H54 (cell line): ENCODE measurements around the gene SYNDIG1.

ENCODE experiments used
- DNase-seq: peaks from one replicate; pipeline ENCODE4 v3.0.0; 2011; ENCODE audit warnings: low spot score, mixed read lengths; ENCODE audit not compliant: insufficient read length
- FAIRE-seq: peaks from 3 replicates; lab custom pipeline; 2011; peaks lifted over from hg19 to GRCh38; lab: Jason Lieb, UNC
- POLR2A ChIP-seq: IDR thresholded peaks from 2 replicates; pipeline ENCODE4 v1.6.1; 2011; ENCODE audit warnings: low read depth, mild to moderate bottlenecking, low read length

The SYNDIG1 gene

DNA sequence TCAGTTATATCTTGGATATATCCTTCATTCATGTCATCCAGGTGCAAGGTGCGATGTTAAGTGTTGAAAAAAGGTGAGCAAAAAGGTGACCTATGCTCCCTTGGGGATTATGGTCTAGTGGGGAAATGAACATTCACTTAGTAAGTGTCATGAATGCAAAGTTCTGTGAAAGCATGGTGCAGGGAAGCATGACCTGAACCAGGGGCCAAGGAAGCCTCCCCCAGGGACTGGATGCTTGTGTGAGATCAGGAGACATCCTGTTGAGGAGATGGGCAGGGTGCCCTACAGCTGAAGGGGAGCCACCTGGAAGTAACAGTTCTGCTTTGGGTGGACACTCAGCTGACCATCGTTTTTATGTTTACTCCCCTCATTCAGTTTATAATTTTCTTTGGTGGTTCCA lies 179.5 kb downstream of the SYNDIG1 start:
- FAIRE-seq (no peak), DNase-seq (no peak)
- TF ChIP-seq POLR2A: no peak

DNA sequence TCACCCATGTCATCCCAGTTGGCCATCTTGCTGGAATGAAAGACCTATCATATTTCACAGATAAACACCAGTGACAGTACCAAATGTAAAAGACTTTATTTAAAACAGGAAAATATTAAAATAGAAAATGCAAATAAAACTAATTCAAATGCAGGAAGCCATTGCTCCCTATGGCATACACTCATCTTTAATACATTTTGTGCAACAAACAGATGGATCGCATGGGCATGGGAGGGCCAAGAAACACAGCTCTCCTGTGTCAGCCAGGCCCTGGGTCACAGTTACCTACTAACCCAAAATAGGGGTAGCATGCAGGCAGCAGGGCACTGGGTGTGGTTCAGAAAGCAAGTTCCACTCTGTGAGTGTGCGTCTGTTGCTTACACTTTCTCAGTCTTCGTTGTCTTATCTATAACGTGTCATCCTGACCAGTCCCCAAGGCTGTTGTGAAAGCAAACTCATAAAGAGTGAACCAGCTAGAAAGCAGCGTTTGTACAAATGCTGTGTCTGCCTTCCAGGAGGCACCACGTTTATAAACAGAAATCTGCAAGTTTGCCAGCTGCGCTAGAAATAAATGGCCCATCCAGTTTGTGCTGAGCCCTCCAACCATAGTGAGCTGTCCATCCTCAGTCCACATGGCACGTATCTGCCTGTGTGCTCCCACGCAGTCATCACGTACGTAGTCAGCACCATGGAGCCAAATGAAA lies 180.5 kb downstream of the SYNDIG1 start:
- TF ChIP-seq POLR2A: no peak
- DNase-seq (no peak), FAIRE-seq (no peak)

DNA sequence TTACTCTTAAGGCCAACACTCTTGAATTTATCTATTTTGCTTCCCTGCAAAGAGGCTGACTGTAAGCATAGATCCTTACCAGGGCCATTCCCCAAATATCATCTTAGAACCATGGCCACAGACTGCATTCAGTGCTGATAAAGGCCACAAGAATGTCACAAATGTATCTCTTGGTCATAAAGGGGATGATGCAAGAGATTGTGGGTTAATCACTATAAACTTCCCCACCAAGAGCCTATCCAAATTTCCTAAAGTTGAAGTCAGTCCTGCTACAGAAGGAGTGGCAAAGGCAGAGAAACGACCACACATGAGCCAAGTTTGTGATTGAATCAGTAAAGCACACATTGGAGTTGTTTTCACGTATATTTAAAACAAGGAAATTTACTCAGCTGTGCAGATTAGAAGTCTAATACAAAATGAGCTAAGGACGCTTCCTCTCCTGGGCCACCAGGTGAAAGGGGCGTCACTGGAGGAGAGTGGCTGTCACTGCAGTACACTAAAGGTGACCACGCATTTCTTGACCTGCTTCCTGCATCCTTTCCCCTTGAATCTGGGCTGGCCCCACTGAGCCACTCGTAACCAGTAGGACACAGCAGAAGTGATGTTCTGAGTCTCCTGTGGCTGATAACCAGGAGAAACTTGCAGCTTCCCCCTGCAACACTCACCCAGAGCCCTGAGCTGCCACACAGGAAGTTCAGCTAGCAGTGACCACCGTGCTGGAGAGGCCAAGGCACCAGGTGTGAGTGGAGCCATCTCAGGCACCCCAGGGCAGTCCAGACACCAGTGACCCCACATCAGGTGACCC lies 181.9 kb downstream of the SYNDIG1 start:
- no peak for FAIRE-seq
- no peak for TF ChIP-seq POLR2A
- DNase-seq: peak; percentile 63

DNA sequence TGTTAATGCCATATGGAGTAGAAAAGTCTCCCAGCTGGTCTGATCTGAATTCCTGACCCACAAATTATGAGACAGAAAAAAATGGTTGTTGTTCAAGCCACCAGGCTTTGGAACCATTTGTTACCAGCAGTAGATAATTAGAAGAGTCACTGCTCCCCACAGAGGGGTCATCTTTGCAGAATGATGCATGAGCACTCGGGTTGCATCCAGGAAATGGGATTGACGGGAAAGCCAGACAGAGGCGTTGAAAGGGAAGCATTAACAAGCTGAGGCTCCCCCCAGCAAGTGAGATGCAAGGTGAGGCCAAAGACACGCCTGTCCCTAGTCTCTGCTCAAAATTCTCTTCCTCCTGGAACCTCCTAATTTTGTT lies 182.5 kb downstream of the SYNDIG1 start:
- no peak for TF ChIP-seq POLR2A
- FAIRE-seq (no peak), DNase-seq (no peak)

DNA sequence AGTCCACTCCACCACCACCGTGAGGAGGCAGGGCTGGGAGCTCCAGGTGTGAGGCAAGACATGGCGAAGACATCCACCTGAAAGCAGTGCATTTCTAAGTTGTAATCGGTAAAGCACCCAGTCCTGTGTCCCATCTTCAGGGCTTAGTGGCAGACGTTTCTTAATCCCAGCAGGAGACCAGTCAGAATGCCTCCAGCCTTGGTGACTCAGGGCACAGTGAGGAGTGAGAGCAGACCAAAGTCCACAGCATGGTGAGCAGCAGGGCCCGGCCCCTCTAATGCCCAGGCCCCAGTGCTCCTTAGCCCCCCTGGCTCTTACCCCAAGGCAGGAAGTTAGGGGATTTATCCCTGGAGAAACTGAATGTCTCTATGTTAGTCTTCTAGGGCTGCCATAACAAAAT lies 183.9 kb downstream of the SYNDIG1 start:
- TF ChIP-seq POLR2A: 0 out of 2 replicates have a peak, but pooled peaks have one; percentile 13
- DNase-seq (peak; percentile 60), FAIRE-seq (no peak)

DNA sequence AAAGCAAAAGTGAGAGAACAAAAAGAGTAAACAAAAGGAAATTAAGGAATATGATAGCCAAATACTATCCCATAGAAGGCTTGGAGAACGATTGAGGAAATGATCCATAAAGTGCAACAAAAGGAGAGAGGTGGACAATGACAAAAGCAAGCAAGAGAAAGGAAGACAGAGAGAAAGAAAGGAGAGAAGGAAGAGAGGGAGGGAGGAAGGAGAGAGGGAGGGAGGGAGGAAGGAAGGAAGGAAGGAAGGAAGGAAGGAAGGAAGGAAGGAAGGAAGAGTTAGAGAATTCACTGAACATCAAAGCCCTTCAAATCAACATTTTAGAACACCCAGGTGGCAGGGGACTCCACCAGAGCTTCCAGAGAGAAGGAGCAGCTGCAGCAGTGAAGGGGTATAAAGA lies 185.0 kb downstream of the SYNDIG1 start:
- TF ChIP-seq POLR2A: no peak
- no peak for FAIRE-seq
- no peak for DNase-seq

DNA sequence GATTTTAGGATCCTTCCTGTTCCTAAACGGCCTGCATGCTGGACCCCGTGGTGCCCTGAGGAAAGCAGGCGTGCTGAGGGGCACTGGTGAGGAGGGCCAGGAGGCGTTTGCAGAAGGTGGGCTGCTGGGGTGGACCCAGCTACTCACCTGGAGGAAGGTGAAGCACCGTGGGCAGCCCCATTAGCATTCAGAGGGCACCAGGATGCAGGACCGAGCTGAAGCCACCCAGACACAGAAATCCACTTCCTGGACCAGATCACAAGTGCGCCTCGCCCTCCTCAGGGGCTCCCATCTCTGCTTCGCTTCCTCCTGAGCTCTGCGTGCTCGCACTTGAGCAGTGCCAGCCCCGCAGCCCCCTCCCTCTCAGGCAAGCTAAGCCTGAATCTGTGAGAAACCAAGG lies 187.0 kb downstream of the SYNDIG1 start:
- DNase-seq (no peak), FAIRE-seq (no peak)
- no peak for TF ChIP-seq POLR2A

DNA sequence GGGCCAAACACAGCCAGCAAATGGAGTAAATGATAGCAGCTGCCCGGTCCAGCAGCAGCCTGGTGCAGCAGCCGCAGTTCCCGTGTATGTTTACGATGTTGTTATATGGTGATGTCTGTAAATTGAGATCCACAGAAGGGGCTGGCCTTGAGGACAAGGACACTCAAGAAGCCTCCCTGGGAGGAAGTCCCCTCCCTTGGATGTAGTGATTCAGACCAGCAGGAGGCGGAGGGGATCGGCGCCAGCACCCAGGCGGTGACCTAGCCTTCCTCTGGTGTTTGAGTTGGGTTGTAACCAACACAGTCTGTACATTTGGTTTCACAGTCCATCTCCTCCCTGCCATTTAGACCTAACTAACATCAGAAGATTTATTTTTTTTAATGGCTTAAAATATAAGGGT lies 187.8 kb downstream of the SYNDIG1 start:
- FAIRE-seq (no peak), DNase-seq (peak; percentile 78)
- TF ChIP-seq POLR2A: no peak

DNA sequence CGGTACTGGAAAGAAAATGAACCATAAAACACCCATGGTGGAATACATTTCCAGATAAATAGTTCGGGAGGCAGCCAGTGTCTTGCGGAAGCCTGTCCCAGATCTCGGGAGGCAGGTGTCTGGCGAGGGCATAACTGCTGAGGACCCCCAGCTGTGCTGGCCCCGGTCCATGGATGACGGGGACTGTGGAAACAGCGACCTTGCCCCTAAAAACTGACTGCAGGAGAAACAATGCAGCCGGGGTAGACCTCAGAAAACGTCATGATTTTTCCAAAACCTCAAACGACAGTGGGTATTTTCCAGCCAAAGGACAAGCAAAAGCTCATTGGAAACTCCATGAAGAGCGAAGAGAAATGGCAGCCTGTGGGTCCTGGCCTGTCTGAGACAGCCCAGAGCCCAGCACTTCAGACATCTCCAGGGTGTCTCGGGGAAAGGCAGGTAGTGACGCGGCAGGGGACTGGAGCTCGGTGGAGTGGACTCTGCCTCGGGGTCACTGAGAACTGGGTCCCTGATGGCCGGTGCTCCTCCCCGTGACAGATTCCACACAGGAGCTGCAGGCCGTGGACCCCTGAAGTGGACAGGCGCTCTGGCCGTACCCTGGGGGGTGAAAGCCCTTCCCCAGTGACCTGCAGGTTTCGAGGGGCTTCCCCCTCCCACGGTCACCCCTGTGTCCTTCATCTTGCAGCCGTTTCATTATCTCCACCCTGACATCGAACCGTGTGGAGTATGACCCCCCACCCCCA lies 188.6 kb downstream of the SYNDIG1 start:
- no peak for TF ChIP-seq POLR2A
- DNase-seq (no peak), FAIRE-seq (no peak)

DNA sequence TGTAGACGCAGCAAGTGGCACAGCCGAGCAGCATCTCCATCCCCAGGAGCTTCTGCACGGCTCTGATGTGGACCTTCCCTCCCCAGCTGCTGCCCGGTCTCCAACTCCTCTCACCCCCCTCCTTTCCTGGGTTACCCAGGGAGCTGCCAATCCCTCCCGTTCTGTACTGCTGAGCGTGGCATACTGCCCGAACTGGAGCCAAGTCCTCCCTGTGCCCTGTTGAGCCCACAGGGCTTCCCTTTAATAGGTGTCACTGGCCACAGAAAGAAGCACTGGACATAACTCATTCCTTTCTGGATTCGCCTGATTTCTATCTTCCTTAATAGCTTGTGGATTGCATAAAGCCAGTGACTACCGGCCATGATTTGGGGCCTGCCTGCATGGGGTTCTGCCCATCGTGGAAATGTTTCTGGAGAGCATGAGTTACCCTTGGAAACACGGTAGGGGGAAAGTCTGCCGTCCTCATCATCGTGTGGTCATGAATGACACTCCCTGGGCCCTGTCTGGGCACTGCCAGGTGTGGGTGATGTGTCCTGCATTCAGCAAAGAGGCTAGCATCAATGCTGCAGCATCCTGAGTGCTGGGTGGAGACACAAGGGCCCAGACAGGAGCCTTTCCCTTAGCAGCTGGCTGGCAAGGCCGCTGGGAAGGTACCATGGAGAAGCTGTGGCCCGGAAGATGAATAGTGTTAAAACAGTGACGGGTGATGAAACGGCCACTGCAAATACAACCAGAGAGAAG lies 189.7 kb downstream of the SYNDIG1 start:
- no peak for TF ChIP-seq POLR2A
- FAIRE-seq: no peak
- DNase-seq: no peak

DNA sequence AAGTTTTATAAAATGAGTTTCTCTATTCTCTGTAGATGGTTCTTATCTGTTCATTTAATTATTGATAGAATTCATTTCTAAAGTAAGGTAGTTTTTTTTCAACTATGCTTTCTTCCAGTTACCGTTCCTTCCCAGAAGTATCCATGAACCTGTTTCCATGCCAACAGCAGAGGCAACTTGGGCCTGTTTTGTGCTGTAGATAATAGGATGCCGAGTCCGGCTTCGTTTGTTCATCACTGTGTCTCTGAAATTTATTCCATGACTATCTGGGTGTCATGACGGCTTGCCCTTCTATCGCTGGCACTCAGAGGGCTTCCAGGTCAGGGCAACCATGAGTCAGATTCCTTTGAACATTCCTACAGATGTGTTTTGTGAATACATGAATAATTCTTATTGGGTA lies 190.4 kb downstream of the SYNDIG1 start:
- TF ChIP-seq POLR2A: no peak
- DNase-seq (no peak), FAIRE-seq (no peak)

DNA sequence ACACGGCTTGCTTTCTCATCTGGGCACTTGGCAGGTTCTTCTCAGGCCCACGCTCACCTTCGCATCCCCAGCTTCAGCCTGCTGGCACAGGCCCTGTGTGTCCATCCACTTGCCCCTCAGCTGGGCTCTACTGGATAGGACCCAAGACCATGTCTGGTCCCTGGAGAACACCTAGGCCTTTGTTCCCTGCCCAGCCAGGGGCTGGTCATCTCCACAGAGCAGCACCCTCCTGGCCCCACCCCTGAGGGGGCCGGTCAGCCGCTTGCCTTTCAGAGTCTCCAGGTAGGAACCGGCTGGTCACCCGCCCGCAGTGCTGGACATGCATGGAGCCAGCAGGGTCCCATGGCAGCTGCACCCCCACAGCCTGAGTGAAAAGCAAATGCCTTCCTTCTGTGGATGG lies 191.2 kb downstream of the SYNDIG1 start:
- TF ChIP-seq POLR2A: no peak
- DNase-seq (no peak), FAIRE-seq (no peak)

DNA sequence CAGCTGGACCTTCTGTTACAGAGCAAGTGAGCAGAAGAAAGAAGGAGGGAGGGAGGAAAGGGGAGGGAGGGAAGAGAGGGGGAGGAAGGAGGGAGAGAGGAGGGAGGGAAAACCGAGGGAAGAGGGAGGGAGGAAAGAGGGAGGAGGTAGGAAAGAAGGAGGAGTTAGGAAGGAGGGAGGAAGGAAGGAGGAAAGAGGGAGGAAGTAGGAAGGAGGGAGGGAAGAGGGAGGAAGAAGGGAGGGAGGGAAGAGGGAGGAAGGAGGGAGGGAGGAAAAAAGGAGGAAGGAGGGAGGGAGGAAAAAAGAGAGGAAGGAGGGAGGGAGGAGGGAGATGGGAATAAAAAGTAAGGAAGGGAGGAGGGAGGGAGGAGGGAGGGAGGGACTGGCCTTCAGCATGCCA lies 191.8 kb downstream of the SYNDIG1 start:
- DNase-seq (no peak), FAIRE-seq (no peak)
- no peak for TF ChIP-seq POLR2A
